HG03066 (cell line): ENCODE results near the gene KRTAP19-6.
"Not testable (repeated sequence)": the region's sequence is repeated elsewhere in the genome, so short reads cannot be mapped to it uniquely, and the experiment has no call there.

Experiments
- ATAC-seq: cut with Tn5 transposase; IDR thresholded peaks from one replicate; pipeline ENCODE4 v1.9.1; 2021; ENCODE audit warnings: low read depth; ENCODE audit not compliant: unreplicated experiment

Gene KRTAP19-6, protein sequence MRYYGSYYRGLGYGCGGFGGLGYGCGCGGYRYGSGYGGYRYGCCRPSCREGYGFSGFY

DNA sequence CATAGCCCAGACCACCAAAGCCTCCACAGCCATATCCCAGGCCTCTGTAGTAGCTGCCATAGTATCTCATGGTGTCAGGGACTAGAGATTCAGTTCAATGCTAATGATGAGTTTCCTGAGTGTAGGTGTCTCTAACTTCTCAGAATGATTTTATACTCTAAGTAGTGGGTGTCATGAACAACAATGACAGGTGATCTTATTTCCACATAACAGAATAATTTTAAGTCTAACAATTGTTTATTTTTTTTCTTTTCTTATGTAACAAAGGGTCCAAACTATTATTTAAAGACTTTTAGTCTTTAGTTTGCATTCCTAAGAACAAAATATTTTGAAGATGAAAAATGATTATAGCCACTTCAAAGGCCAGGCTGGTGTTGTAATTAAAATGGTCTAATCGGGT is at the start of gene KRTAP19-6:
Gene KRTAP19-6, minus strand, starts transcription at position 101 of the 400 bp plus-strand sequence. Its CDS starts 31 bp downstream, at position 70.
- no peak for ATAC-seq

DNA sequence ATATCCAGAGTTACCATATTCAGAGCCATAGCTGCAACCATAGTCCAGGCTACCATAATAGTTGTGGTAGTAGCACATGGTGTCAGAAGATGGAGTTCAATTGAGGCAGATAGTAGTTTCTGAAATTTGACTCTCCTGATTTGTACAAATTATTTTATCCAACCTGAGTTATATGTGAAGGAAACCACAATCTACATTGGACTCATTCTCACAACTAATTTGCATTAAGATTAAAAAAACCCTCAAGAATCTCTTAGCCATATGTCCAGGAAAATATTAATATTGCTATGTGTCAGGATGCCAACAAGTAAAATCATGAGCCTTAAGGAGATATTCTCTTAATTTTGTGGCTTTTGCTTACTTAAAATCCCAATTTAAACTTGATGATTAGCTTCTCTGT is 48.6 kb upstream of the KRTAP19-6 start, which contains the start of gene KRTAP22-2:
Gene KRTAP22-2, minus strand, starts transcription at position 101 of the 400 bp plus-strand sequence.
- ATAC-seq = no peak

DNA sequence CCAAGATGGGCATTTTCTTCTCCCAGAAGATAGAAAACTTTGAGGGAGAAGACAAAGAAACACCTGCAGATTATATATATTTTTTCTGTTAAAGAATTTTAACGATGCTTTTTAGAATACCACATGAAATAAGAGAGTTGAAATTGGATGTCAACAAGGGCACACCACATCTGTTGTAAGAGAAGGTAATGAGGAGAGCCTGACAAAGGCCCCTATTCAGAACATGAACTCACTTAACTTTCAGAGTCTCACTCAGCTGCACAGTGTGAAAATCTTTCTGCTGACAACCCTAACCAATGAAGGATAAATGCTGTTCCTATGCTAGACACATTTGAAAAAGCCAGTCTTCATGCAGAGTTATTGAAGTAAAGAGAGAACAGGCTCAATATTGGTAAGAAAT is 41.2 kb upstream of the KRTAP19-6 start:
- no peak for ATAC-seq

DNA sequence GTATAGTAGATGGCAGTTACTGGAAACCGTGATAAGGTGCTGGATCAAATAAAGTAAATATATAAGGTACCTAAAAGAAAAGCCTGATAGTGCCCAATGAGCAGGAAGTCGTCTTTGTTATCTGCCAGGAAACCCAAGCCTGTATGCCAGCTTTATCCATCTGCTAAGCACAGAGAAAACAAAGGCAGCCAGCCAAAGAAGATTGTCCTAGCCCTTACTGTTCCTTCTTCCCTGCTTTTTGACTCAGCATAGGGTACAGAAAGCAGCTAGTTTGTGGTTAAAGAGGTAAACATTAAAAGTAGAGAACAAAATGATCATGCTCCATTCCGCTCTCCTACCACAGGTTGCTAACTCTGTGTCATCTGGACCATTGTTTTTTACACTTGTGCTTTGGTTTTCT is 38.5 kb upstream of the KRTAP19-6 start:
- ATAC-seq = no peak

DNA sequence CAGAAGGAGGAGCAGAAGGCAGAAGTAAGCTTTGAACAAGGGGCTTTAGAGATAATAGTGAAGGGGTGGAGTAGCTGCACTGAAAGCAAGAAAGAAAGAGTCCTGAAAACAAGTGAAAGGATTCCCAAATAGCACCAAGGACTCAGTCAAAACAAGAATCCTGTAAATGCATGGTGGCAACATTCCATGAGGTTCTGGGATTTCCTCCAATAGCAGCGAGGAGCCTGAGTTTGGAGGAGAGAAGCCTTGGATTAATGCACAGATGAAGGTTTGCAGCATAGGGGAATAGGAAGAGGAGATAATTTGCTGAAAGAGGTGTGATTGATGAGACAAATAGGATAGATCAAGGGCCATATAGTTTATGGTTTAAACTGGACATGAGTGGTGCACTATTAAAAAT is 37.7 kb upstream of the KRTAP19-6 start:
- no peak for ATAC-seq

DNA sequence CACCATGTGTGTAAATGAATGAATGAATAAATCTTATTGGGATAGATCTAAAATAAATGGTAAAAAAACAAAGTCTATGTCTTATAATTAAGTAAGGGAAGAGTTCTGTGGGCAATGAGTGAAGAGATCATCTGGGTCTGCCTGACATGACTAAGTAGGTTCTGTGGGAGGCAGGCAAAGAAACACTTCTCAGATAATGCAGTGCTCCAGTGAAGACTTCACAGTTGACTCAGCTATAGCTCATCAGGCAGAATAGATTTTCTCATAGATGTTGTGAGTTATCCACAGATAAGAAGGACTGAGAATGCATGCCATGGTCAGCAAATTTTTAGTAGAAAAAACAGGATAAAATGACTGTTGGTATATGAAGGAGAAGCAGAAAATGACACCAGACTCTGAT is 36.1 kb upstream of the KRTAP19-6 start:
- ATAC-seq = no peak

DNA sequence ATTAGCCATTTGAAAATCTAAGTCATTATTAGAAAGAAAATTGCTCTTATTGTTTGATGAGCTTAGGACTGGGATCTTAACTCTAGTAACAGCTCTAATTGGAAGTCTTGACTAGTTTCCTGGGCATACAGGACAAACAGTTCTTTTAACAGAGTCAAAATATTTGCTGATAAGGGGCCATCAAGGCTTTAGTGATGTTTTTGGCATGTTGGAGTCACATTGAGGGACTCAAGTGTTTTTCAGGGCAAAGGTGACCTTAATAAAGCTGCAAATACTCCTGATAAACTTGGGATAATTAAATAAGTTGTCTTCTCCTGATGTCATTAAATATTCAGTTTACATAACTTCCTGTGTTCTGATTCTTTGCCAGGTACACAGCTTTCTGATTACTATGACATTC is 26.0 kb upstream of the KRTAP19-6 start:
- no peak for ATAC-seq

DNA sequence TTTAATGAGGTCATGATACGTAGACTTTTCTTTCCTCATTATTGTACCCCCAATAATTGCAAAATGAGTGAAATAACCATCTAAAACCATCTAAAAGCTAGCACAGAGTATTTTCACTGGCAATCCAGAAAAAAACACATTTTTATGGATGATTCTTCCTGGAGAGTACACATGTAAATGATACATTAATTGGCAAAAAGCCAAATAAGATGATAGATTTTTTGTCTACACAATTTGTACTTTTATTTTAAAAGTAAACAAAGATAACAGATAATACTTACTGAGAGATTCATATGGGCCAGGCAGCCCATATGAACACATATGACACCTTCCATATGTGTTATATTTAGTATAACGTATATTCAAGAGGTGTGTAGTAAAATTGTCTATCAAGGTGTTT is 22.0 kb upstream of the KRTAP19-6 start:
- ATAC-seq = no peak

DNA sequence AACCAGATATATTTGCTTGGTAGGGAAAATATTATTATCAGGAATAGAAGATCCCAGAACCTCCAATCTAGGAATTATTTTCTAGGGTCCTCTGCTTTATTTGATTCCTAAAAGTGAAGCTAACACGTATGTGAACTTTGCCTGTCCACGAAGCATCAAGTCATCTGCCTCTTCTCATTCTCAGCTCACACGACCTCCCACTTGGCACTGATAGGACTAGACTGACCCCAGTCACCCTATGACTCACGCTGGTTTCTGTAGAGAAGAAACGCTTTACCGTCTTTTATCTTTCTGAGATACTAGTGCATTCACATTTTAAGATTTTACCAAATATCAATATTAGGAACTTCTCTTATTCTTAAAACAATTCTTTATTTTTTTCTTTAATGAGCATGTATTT is 21.4 kb upstream of the KRTAP19-6 start:
- ATAC-seq = no peak

DNA sequence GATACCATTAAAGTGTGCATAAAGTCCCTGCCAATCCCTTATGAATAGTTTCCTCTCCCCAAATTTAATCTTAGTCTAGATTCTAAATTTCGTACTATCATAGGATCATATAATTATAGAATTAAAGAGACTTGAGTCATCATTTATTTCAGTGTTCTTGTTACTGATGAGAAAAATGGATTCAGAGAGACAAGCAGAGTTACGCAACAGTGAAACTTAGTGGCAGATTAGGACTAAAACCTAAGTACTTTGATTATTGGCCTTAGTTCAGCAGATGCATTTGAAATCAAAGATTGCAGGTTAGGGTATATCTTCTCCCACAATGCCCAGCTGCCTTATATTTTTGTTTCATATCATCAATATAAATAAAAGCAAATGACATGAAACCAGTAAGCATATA is 20.3 kb upstream of the KRTAP19-6 start:
- no peak for ATAC-seq

DNA sequence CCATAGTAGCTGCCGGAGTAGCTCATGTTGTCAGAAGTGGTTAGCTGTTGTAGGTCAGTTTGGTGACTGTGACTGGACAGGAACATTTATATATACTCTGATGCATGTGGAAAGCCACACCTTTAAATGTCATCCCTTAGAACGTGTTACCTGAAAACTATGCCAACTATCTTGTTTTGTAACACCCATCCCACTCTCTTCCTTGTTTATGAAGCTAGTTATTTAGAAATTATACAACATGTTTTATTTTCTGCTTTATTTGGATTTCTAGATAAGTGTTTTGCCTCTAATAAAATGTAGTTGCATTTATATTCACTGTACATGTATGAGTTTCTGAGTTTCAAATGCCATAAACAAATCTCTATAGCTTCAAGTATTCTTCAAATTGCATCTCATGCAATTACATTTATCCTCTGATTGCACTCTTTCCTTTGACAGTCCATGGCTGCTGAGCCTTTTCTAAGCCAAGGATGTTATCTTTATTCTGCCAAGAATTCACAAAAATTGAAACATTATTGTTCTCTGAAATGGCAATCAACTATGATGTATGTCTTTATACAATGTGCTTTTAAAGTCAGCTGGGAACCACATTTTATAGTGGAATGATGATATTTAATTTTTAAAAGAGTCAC is 19.7 kb upstream of the KRTAP19-6 start, which contains the start of gene KRTAP19-7:
Gene KRTAP19-7, minus strand, starts transcription at position 51 of the 632 bp plus-strand sequence. Its CDS starts 25 bp downstream, at position 26.
- no peak for ATAC-seq

DNA sequence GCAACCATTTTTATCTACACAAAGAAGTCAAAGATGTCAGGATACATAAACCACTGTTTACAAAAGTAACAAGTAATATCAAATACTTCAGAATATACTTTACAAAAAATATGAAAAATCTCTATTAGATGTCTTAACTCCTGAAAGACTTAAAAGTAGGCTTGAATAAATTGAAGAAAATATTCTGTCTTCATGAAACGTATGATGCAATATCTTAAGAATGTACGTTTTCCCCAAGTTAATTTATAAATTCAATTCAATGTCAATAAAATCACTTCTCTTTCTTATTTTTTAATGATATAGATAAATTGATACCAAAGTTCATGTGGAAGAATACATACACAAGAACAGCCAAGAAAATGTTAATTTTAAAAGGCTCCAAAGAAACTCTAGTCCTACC is 13.4 kb upstream of the KRTAP19-6 start:
- ATAC-seq = no peak

DNA sequence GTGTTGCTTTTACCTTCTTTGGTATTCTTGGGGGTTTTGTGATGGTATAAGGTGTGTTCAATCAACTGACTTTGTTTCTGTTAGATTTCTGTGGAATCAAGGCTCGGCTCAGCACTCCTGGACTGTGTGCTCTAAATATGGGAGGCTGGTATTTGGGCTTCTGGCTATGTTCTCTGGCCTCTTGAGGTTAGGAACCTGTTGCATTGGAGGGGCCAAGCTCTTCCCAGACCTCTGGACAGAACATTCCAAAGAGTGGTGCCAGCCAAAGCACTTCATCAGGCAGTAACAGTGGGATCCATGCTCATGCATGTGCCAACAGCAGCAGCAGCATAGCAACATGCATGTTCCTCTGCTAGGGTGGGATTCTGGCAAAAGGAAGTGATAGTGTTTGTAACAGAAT is 11.1 kb upstream of the KRTAP19-6 start:
- ATAC-seq = no peak

DNA sequence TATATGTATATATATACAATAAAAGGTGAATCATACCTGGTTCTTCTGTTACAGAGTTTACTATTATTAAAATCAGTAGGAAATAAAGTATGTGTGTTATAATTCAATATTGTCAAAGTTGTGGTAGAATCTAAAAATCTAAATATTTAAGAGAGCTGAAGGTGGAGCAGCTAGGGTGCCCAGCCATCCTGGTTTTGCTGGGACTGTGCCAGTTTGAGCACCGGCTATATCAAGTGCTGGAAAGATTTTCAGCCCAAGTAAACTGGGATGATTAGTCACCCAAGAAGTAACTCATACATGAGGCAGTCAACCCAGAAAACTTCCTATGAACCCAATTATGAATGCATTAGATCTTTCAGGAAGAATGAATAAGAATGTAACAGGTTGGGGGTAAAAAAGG is 22.8 kb downstream of the KRTAP19-6 start:
- no peak for ATAC-seq

DNA sequence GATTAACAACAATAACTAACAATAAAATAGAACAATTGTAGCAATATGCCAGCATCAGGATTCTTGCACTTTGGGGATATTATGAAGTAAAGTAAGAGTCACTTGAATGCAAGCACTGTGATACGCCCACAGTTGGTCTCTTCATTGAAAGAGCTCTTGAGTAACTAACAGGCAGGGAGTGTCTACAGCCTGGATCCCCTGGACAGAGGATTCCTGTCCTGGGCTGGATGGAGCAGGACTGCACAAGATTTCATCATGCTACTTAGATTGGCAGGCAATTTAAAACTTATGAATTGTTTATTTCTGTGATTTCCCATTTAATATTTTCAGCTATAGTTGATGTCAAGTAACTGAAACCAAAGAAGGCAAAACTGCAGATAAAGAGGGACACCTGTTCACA is 26.0 kb downstream of the KRTAP19-6 start:
- no peak for ATAC-seq

DNA sequence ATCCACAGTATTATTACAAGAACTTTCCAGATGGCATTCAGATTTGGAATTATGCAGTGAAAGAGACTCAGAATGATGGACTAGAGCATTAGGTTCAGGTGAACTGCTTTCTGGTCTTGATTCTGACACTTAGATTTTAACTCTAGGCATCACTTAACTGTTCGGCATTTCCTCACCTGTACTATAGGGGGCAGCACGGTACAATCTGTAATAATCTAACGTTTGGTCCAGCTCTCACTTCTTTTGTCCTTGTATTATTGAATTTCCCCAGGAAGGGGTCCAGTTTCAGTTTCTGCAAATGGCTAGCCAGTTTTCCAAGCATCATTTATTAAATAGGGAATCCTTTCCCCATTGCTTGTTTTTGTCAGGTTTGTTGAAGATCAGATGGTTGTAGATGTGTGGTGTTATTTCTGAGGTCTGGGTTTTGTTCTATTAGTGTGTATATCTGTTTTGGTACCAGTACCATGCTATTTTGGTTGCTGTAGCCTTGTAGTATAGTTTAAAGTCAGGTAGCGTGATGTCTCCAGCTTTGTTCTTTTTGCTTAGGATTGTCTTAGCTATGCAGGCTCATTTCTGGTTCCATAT is 36.0 kb downstream of the KRTAP19-6 start:
- not testable (repeated sequence) for ATAC-seq

DNA sequence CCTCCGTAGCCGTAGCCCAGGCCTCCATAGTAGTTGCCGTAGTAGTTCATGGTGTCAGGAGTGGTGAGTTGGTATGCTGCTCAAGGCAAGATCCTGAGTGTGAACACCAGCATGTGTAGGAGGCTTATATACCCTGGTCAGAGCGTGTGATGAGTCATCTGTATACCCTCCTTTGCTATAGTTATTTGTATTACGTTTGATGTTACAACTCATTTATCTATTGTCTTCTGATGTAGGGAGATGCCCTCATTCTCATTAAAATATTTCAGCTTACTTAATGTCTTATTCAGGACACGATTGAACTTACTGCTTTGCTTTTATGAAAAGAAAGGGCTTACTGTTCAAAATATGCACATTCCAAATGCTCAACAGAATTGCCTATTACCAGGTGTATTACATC is 39.6 kb downstream of the KRTAP19-6 start, which contains the start of gene KRTAP19-5:
Gene KRTAP19-5, minus strand, starts transcription at position 101 of the 400 bp plus-strand sequence. Its CDS starts 51 bp downstream, at position 50.
- ATAC-seq = no peak

DNA sequence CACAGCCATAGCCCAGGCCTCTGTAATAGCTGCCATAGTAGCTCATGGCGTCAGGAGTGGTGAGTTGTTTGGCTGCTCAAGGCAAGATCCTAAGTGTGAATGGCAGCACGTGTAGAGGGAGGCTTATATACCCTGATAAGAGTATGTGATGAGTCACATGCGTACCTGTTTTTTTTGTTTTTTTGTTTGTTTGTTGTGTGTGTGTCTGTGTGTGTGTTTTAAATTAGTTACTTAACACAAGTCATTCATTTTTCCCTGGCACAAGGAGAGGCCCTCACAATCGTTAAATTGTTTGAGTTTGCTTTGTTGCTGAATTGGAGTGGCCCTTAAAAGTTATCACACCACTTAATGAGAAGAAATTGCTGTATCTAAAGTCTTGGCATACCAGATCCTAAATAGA is 44.6 kb downstream of the KRTAP19-6 start, which contains the start of gene KRTAP19-4:
Gene KRTAP19-4, minus strand, starts transcription at position 101 of the 400 bp plus-strand sequence. Its CDS starts 55 bp downstream, at position 46.
- no peak for ATAC-seq

DNA sequence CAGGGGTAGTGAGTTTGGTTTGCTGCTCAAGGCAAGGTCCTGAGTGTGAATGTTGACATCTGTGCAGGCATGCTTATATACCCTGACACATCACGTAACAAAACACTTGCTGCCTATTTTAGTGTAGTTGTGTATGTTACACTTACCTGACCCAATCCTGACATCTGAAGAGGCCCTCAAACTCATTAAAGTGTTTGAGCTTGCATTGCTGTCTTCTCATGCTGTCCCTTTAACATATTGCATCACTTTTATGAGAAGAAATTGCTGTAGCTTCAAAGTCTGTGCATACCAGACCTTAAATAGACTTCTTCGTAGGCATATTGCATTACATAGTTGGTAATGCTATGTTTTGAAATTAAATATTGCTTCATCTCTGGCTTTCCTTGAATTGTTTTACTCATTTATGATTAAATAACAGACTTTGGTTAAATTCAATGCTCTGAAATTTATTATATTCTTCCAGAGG is 49.7 kb downstream of the KRTAP19-6 start, which contains the start of gene KRTAP19-3:
Gene KRTAP19-3, minus strand, starts transcription at position 51 of the 466 bp plus-strand sequence. CDS start 56 bp downstream, outside the sequence.
- ATAC-seq = no peak
